SK-N-MC (cell line): ENCODE data around the gene NRROS.
"Not testable (repeated sequence)": the region's sequence is repeated elsewhere in the genome, so short reads cannot be mapped to it uniquely, and the experiment has no call there.

Source experiments
- DNase-seq: peaks from one replicate; pipeline ENCODE4 v3.0.0-alpha.2; 2011; ENCODE audit warnings: low read depth, low spot score
- H3K27ac ChIP-seq: fragments of 200-600 bp; sonication (generic); 2 replicates; pipeline ENCODE4 v1.5.1; 2016; ENCODE audit warnings: mixed run types
- H3K36me3 ChIP-seq: fragments of 200-600 bp; sonication (generic); 2 replicates; pipeline ENCODE4 v1.6.1; 2017; ENCODE audit warnings: antibody characterized with exemption, low read length, mixed read lengths; ENCODE audit not compliant: insufficient read depth
- H3K4me3 ChIP-seq: fragments of 200-600 bp; sonication (generic); 2 replicates; pipeline ENCODE4 v1.5.1; 2016
- H3K9ac ChIP-seq: fragments of 200-600 bp; sonication (generic); 2 replicates; pipeline ENCODE4 v1.8.0; 2017; ENCODE audit warnings: mixed run types, mixed read lengths; ENCODE audit not compliant: insufficient read length
- H3K9me3 ChIP-seq: fragments of 200-600 bp; sonication (generic); 2 replicates; pipeline ENCODE4 v1.6.1; 2017; ENCODE audit warnings: low read depth, mild to moderate bottlenecking, antibody characterized with exemption, low read length, moderate library complexity, mixed read lengths
- EZH2 ChIP-seq: fragments of 200-600 bp; sonication (generic); IDR thresholded peaks from one replicate; pipeline ENCODE4 v1.6.1; 2017; ENCODE audit warnings: antibody characterized with exemption
- FOXP2 ChIP-seq: optimal IDR thresholded peaks from 2 replicates; pipeline ENCODE3; 2011; ENCODE audit warnings: mild to moderate bottlenecking, moderate library complexity; ENCODE audit not compliant: insufficient read depth; ENCODE audit errors: extremely low read length, control extremely low read depth
- POLR2AphosphoS5 ChIP-seq: IDR thresholded peaks from 2 replicates; pipeline ENCODE4 v1.6.1; 2012; ENCODE audit warnings: mild to moderate bottlenecking, low read depth, low read length, borderline replicate concordance

NRROS gene

DNA sequence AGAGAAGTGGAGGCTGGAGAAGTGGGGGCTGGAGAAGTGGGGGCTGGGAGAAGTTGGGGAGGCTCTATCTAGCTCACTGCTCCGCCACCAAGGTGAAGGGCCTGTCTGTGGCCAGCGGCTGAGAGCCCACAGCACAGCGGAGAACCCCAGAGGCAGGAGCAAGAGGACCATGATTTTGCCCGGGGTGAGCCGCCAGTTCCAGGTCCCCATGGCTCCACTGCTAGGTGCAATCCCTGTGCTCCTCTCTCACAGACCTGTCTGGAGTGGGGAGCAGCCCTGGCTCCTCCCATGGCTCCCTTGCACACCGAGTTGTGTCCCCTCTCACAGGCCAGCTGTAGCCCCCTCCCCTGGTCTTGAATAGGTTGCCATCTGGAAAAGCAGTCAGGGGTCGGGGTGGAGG is 4.7 kb upstream of the NRROS start:
- no peak overlapping the region for H3K9ac ChIP-seq
- no peak overlapping the region for H3K27ac ChIP-seq
- H3K9me3 ChIP-seq, result no peaks in the 10 kb centered on the region
- TF ChIP-seq POLR2AphosphoS5, result no peak
- no peak for TF ChIP-seq EZH2
- H3K4me3 ChIP-seq, result no peak overlapping the region
- no peak for DNase-seq
- no peaks in the 10 kb centered on the region for H3K36me3 ChIP-seq

- Histone ChIP-seq H3K9me3 (no peaks in the 10 kb centered on the region), H3K9ac (no peak overlapping the region), H3K27ac (no peak overlapping the region), H3K4me3 (no peak overlapping the region), H3K36me3 (no peaks in the 10 kb centered on the region)
- DNase-seq, result no peak
- TF ChIP-seq EZH2 (no peak), POLR2AphosphoS5 (no peak), FOXP2 (no peak)
These were observed 2.8 kb upstream of the NRROS start for GRCh38 chr3:196636369-196637349.

DNA sequence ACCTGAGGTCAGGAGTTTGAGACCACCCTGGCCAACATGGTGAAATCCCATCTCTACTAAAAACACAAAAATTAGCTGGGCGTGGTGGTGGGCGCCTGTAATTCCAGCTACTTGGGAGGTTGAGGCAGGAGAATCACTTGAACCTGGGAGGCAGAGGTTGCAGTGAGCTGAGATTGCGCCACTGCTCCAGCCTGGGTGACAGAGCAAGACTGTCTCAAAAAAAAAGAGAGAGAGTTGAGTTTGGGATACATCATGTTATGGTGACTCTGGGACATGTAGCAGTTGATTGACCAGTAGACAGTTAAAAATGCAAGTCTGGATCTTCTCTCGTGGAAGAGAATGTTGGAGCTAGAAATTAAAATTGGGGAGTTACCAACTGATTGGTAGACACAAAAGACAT is 1.6 kb upstream of the NRROS start:
- H3K9ac ChIP-seq, H3K9me3 ChIP-seq, H3K36me3 ChIP-seq, DNase-seq, H3K27ac ChIP-seq, H3K4me3 ChIP-seq: not testable (repeated sequence)

- no peaks in the 10 kb centered on the region for H3K36me3 ChIP-seq
- H3K9me3 ChIP-seq, result no peaks in the 10 kb centered on the region
- no peak overlapping the region for H3K4me3 ChIP-seq
- TF ChIP-seq EZH2, result no peak
- no peak overlapping the region for H3K27ac ChIP-seq
- no peak for DNase-seq
- H3K9ac ChIP-seq, result no peak overlapping the region
These were observed 522 bp upstream of the NRROS start for GRCh38 chr3:196638861-196639482.

GRCh38 chr3:196640297-196641018 is 964 bp downstream of the NRROS start:
- H3K9me3 ChIP-seq, result no peaks in the 10 kb centered on the region
- H3K9ac ChIP-seq, result no peak overlapping the region
- no peak for DNase-seq
- no peak overlapping the region for H3K4me3 ChIP-seq
- TF ChIP-seq FOXP2 (no peak), POLR2AphosphoS5 (no peak), EZH2 (no peak)
- H3K27ac ChIP-seq, result no peak overlapping the region
- H3K36me3 ChIP-seq, result no peaks in the 10 kb centered on the region

DNA sequence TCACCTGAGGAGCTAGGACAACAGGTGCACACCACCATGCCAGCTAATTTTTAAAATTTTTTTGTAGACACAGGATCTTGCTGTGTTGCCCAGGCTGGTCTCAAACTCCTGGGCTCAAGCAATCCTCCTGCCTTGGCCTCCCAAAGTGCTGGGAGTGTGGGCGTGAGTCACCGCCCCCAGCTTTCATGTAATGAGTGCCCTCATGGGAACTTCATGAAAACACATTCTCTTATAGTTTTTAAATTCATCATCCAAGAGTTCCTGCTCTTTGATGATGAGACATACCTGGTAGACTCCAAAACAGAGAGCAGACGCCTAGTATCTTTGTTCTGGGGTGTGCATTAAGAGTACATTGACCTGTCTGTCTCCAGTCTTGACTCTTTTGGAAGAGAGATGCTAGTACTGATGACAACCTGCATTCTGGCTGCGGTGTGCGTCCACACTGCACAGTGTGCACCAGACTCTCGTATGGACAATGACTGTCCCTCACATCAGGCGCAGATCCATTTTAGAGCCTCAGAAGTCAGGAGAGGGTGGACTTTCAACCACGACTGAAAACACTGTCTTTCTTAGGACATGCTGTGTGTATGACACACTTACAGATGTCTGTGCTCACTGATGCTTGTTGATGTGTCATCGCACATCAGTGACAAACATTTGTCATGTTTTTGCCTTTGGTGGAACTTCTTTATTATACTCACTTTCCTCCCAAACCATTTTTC is 2.0 kb downstream of the NRROS start:
- Histone ChIP-seq H3K9ac (no peak overlapping the region), H3K9me3 (no peaks in the 10 kb centered on the region), H3K4me3 (no peak overlapping the region), H3K27ac (no peak overlapping the region), H3K36me3 (no peaks in the 10 kb centered on the region)
- DNase-seq, result no peak
- TF ChIP-seq POLR2AphosphoS5, result no peak
- no peak for TF ChIP-seq EZH2
- TF ChIP-seq FOXP2, result no peak

DNA sequence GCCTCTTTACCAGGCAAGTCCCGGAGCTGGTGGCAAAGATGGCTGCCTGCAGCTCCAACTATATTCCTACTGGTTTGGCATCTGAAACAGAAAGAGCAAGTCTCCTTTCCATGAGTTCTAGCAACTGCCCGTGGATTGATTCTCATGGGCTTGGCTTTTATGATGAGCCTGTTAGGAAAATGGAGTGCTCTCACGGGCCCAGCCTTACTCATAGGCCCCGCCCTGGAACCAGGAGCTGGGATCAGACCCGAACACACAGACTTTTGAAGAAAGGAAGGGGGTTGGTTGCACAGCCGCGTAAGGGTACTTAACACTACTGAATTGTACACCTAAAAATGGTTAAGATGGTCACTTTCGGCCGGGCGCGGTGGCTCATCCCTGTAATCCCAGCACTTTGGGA is 2.9 kb downstream of the NRROS start:
- TF ChIP-seq EZH2 (no peak), FOXP2 (no peak), POLR2AphosphoS5 (no peak)
- Histone ChIP-seq H3K9ac (no peak overlapping the region), H3K9me3 (no peaks in the 10 kb centered on the region), H3K27ac (no peak overlapping the region), H3K36me3 (no peaks in the 10 kb centered on the region), H3K4me3 (no peak overlapping the region)
- DNase-seq, result no peak

- TF ChIP-seq FOXP2 (no peak), POLR2AphosphoS5 (no peak), EZH2 (no peak)
- Histone ChIP-seq H3K36me3 (no peaks in the 10 kb centered on the region), H3K4me3 (no peak overlapping the region), H3K9ac (no peak overlapping the region), H3K27ac (no peak overlapping the region), H3K9me3 (no peaks in the 10 kb centered on the region)
- no peak for DNase-seq
These were observed 3.8 kb downstream of the NRROS start for GRCh38 chr3:196643201-196643749.

DNA sequence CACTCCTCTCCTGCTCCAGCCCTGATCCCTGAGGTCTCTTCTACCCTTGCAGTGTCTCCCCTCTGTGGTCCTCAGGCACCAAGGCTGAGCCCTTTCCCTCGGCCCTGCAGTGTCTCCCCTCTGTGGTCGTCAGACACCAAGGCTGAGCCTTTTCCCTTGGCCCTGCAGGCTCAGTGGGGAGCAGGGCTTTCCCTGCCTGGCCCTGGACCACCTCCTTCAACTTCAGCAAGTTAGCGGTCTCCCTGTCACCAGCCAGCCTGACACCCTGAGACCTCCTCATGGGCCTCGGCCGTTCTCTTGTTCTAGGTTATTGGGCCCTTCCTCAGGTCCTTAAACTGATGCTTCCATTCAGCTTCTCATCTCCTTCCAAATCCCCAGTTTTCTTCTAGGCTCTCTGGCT is 4.3 kb downstream of the NRROS start:
- no peak overlapping the region for H3K27ac ChIP-seq
- H3K36me3 ChIP-seq, result no peaks in the 10 kb centered on the region
- no peak for DNase-seq
- no peak overlapping the region for H3K9ac ChIP-seq
- no peak overlapping the region for H3K4me3 ChIP-seq
- H3K9me3 ChIP-seq, result no peaks in the 10 kb centered on the region
- no peak for TF ChIP-seq EZH2
- no peak for TF ChIP-seq FOXP2
- TF ChIP-seq POLR2AphosphoS5, result no peak
